NCI-H526 treated with DMSO at 0.1 percent for 48 hours (cell line): ENCODE results near the gene GAPDH.
"Not testable (repeated sequence)": the region's sequence is repeated elsewhere in the genome, so short reads cannot be mapped to it uniquely, and the experiment has no call there.

Experiments used
- DNase-seq: peaks from one replicate; lab custom pipeline; 2025; lab: John Stamatoyannopoulos, UW

The GAPDH gene

DNA sequence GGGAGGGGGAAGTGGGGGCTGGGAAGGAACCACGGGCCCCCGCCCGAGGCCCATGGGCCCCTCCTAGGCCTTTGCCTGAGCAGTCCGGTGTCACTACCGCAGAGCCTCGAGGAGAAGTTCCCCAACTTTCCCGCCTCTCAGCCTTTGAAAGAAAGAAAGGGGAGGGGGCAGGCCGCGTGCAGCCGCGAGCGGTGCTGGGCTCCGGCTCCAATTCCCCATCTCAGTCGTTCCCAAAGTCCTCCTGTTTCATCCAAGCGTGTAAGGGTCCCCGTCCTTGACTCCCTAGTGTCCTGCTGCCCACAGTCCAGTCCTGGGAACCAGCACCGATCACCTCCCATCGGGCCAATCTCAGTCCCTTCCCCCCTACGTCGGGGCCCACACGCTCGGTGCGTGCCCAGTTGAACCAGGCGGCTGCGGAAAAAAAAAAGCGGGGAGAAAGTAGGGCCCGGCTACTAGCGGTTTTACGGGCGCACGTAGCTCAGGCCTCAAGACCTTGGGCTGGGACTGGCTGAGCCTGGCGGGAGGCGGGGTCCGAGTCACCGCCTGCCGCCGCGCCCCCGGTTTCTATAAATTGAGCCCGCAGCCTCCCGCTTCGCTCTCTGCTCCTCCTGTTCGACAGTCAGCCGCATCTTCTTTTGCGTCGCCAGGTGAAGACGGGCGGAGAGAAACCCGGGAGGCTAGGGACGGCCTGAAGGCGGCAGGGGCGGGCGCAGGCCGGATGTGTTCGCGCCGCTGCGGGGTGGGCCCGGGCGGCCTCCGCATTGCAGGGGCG lies at the start of gene GAPDH:
Gene GAPDH, plus strand, starts transcription at position 595 of the 772 bp plus-strand sequence. CDS start 316 bp downstream, outside the sequence.
- DNase-seq = peak; percentile 96

GRCh38 chr12:6488240-6488639 lies 46.1 kb upstream of the GAPDH start:
- DNase-seq = no peak

- no peak for DNase-seq
Measured at GRCh38 chr12:6489449-6489848, 44.9 kb upstream of the GAPDH start.

DNA sequence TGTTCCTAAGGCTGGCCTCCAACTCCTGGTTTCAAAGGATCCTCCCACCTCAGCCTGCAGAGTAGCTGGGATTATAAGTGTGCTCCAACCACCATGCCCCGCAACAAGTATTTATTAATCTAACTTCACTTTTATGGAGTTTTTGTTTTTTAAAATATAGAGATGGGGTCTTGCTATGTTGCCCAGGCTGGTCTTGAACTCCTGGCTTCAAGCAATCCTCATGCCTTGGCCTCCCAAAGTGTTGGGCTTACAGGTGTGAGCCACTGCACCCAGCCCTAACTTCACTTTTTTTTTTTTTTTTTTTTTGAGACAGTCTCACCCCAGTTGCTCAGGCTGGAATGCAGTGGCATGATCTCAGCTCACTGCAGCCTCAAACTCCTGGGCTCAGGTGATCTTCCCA lies 43.6 kb upstream of the GAPDH start:
- DNase-seq = not testable (repeated sequence)

DNA sequence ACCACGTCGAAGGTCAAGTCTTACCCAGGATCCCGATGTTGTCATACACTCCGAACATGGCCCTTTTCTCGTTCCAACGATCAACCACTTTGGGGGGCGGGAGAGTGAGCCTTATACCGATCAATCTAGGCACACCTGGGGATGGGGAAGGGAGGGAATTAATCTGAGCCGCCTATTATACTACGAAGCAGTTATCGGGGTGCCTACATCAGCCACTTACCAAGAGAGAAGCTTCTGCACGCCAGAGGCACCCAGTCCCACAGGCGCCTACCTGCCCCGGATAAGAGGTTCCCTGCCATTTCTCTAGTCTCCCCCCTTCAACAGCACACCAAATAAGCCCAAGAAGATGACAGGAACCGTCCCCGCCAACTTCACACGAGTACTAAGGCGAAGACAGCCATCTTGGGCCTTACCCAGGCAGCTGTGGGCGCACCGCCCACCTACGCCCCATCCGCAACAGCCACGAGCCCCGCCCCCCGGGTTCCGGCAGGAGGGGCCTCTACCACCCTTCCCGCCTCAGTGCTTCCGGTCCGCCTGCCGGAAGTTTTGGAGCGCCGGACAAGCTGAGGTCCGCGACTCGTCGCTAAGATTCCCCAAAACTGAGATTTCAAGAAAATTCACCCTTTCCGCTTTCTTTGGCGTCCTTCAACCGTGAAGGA lies 41.4 kb upstream of the GAPDH start, which contains the start of gene MRPL51:
Gene MRPL51, minus strand, starts transcription at position 425 of the 659 bp plus-strand sequence. Its CDS starts 126 bp downstream, at position 299.
- peak; percentile 88 for DNase-seq

- DNase-seq = peak; percentile 93
Measured at GRCh38 chr12:6493497-6494257, 40.6 kb upstream of the GAPDH start, which contains the start of gene NCAPD2. NCAPD2 (plus strand) TSS chr12:6494102; CDS start chr12:6495099, 997 bp downstream.

DNA sequence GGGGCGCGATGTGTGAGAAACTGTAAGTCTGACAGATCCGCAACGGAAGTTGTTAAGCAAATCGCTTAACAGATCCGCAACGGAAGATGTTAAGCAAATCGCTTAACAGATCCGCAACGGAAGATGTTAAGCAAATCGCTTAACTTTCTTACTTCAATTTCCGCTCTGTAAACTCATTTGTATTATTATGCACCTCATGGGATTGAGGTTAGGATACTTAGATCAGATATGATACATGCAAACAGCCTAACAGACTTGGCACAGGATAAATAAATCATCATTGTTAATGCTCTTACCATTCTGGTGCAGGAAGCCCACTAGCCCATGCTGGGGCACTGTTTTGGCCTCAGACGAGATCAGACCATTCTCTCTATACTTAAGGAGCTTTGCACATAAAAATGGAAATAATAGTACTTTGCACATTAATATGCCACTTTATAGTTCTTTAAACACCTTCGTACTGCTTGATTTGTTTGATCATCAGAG lies 40.0 kb upstream of the GAPDH start:
- no peak for DNase-seq

- DNase-seq = no peak
Measured at GRCh38 chr12:6494968-6495367, 39.3 kb upstream of the GAPDH start.

DNA sequence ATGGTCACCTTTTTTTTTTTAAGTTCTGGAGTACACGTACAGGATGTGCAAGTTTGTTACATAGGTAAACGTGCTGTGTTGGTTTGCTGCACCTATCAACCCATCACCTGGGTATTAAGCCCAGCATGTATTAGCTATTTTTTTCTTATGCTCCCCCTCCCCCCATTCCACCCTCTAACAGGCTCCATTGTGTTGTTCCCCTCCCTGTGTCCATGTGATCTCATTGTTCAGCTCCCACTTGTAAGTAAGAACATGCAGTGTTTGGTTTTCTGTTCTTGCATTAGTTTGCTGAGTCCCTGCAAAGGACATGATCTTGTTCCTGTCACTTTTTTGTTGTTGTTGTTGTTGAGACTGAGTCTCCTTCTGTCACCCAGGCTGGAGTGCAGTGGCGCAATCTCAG lies 37.0 kb upstream of the GAPDH start:
- not testable (repeated sequence) for DNase-seq

GRCh38 chr12:6500466-6500865 lies 33.9 kb upstream of the GAPDH start:
- no peak for DNase-seq

GRCh38 chr12:6507102-6507998 lies 27.0 kb upstream of the GAPDH start:
- DNase-seq = no peak

DNA sequence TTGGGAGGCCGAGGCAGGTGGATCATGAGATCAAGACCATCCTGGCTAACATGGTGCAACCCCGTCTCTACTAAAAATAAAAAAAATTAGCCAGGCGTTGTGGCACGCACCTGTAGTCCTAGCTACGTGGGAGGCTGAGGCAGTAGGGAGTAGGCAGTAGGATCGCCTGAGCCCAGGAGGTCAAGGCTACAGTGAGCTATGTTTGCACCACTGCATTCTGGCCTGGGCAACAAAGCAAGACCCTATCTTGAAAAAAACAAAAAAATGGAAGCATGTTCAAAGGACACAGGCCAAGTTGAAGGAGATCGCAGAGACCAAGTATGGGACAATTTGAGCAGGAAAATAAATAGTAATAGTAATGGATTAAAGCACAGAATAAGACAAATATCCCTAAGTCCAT lies 26.2 kb upstream of the GAPDH start:
- no peak for DNase-seq

DNA sequence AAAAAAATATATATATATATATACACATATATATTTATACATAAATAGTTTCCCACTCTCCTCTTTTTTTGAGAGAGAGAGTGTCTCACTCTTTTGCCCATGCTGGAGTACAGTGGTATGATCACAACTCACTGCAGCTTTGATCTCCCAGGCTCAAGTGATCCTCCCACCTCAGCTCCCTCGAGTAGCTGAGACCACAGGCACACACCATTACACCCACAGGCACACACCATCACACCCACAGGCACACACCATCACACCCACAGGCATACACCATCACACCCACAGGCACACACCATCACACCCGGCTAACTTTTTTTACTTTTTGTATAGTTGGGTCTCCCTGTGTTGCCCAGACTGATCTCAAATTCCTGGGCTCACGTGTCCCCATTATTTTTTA lies 14.1 kb upstream of the GAPDH start:
- no peak for DNase-seq

GRCh38 chr12:6522193-6522592 lies 12.1 kb upstream of the GAPDH start:
- no peak for DNase-seq

GRCh38 chr12:6523708-6524107 lies 10.6 kb upstream of the GAPDH start:
- DNase-seq = no peak

GRCh38 chr12:6524648-6525047 lies 9.7 kb upstream of the GAPDH start:
- DNase-seq = no peak

DNA sequence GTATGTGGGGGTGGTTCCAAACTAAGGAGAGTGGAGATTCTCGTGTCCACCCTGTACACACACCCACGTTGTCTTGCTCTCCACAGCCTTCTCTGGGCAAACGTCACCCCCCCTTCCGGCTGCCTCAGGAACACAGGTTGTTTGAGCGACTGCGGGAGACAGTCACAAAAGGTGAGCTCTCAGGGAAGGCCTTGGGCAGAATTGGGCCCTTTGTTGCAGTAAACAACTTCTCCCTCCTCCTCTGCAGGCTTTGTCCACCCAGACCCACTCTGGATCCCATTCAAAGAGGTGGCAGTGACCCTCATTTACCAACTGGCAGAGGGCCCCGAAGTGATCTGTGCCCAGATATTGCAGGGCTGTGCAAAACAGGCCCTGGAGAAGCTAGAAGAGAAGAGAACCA lies 8.1 kb upstream of the GAPDH start:
- DNase-seq = no peak

DNA sequence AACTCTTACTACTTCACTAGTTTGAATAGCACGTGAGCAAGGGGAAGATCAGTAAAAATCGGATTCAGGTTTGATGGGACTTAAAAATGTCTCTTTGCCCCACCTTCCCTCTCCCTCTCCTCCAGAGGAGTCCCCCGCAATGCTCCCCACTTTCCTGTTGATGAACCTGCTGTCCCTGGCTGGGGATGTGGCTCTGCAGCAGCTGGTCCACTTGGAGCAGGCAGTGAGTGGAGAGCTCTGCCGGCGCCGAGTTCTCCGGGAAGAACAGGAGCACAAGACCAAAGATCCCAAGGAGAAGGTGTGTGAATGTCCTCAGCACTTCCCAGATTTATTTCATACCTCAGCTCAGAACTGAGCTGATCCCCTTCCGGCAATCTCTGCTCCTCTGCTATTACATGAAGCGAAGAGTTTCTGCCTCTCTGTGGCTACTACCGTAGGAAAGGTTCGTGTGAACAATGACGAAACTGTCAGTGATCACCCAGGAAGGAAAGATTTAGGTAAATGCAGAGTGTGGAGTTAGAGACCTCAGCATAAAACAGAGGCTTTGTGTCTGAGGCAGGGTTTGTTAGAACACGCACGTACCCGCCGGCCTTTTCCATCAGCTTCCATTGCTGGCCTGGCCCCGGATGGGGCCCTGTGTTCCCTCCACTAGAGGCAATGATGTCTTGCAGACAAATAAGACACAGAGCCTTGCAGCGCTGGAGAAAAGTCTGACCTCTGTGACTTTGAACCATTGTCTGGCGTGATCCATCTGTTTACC lies 7.4 kb upstream of the GAPDH start:
- DNase-seq = no peak

GRCh38 chr12:6527711-6528110 lies 6.6 kb upstream of the GAPDH start:
- DNase-seq = no peak

- DNase-seq = no peak
Measured at GRCh38 chr12:6528539-6529235, 5.6 kb upstream of the GAPDH start.
